ENCODE data around the gene GDAP1L1.

DNA sequence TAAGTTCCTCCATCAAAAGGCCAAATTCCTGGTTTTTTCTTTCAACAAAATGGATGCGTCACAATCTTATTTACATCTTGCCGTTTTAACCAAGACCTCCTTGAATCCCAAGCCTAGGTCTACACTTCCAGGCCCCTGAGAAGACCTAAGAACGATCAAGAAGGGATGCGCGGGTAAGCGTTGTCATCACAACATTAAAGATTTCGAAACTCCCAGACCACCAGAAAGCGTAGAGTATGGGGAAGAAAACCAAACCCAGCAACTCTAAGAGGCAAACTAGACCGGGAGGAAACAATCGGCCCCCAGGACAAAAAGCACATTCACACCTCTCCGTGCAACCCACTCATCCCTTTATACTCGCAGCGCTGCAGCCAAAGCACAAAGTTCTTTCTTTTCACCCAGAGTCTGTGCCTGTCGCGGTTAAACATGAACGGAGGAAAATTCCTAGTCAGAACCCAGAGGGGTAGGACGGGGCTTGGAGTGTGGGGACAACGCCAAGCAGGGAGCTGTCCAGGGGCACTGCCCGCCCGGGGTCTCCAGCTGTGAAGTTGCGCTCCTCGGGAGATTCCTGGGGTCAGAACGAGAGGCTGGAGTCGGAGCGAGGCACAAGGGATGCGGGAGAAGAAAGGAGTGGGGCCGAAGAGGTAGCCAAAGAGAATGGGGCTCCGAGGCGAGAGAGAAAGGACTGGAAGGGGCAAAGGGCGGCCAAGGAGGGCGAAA is 37.3 kb upstream of the GDAP1L1 start:
- TF ChIP-seq, protein P1, sequence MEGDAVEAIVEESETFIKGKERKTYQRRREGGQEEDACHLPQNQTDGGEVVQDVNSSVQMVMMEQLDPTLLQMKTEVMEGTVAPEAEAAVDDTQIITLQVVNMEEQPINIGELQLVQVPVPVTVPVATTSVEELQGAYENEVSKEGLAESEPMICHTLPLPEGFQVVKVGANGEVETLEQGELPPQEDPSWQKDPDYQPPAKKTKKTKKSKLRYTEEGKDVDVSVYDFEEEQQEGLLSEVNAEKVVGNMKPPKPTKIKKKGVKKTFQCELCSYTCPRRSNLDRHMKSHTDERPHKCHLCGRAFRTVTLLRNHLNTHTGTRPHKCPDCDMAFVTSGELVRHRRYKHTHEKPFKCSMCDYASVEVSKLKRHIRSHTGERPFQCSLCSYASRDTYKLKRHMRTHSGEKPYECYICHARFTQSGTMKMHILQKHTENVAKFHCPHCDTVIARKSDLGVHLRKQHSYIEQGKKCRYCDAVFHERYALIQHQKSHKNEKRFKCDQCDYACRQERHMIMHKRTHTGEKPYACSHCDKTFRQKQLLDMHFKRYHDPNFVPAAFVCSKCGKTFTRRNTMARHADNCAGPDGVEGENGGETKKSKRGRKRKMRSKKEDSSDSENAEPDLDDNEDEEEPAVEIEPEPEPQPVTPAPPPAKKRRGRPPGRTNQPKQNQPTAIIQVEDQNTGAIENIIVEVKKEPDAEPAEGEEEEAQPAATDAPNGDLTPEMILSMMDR (IDR thresholded peaks at IDR 0.05; ENCODE audit: borderline replicate concordance, extremely low read depth, low read length, poor library complexity, severe bottlenecking), result no peak
- no peak for TF ChIP-seq EZH2 (IDR thresholded peaks at IDR 0.05; ENCODE audit: borderline replicate concordance, low read depth, low read length, severe bottlenecking)
